Measurements from ENCODE around the gene PPP4C.
"Not testable (repeated sequence)": the region's sequence is repeated elsewhere in the genome, so short reads cannot be mapped to it uniquely, and the experiment has no call there.

PPP4C gene

GRCh38 chr16:30096105-30096861, 20.5 kb downstream of the PPP4C start, which contains the start of gene YPEL3:
YPEL3 (minus strand) TSS chr16:30096213; CDS start chr16:30095482, 731 bp downstream.
- DNase-seq (ENCODE audit: low read depth, low spot score) = peak; percentile 88

- no peak for DNase-seq (ENCODE audit: low read depth, low spot score)
Measured at GRCh38 chr16:30096862-30097563, 21.2 kb downstream of the PPP4C start.

GRCh38 chr16:30104090-30104489, 28.3 kb downstream of the PPP4C start:
- DNase-seq (ENCODE audit: low read depth, low spot score) = peak; percentile 57

- peak; percentile 88 for DNase-seq (ENCODE audit: low read depth, low spot score)
Measured at GRCh38 chr16:30104492-30104891, 28.7 kb downstream of the PPP4C start.

GRCh38 chr16:30108059-30108850, 32.5 kb downstream of the PPP4C start:
- no peak for DNase-seq (ENCODE audit: low read depth, low spot score)

GRCh38 chr16:30110661-30111060, 34.9 kb downstream of the PPP4C start:
- DNase-seq (ENCODE audit: low read depth, low spot score) = no peak

GRCh38 chr16:30112197-30113030, 36.6 kb downstream of the PPP4C start:
- DNase-seq (ENCODE audit: low read depth, low spot score) = peak; percentile 85

- DNase-seq (ENCODE audit: low read depth, low spot score) = no peak
Measured at GRCh38 chr16:30113031-30113710, 37.4 kb downstream of the PPP4C start, which contains the start of gene GDPD3. GDPD3 (minus strand) TSS chr16:30113537; CDS start chr16:30113478, 59 bp downstream.

- no peak for DNase-seq (ENCODE audit: low read depth, low spot score)
Measured at GRCh38 chr16:30113711-30114333, 38.0 kb downstream of the PPP4C start.

GRCh38 chr16:30114411-30114810, 38.6 kb downstream of the PPP4C start:
- DNase-seq (ENCODE audit: low read depth, low spot score) = no peak

- DNase-seq (ENCODE audit: low read depth, low spot score) = not testable (repeated sequence)
Measured at GRCh38 chr16:30114833-30115232, 39.0 kb downstream of the PPP4C start.

GRCh38 chr16:30115238-30115637, 39.4 kb downstream of the PPP4C start:
- no peak for DNase-seq (ENCODE audit: low read depth, low spot score)

GRCh38 chr16:30116291-30117207, 40.8 kb downstream of the PPP4C start:
- no peak for DNase-seq (ENCODE audit: low read depth, low spot score)

GRCh38 chr16:30117768-30118167, 42.0 kb downstream of the PPP4C start:
- peak; percentile 41 for DNase-seq (ENCODE audit: low read depth, low spot score)

GRCh38 chr16:30119428-30119827, 43.6 kb downstream of the PPP4C start:
- no peak for DNase-seq (ENCODE audit: low read depth, low spot score)

GRCh38 chr16:30120340-30121105, 44.7 kb downstream of the PPP4C start:
- DNase-seq (ENCODE audit: low read depth, low spot score) = no peak

- no peak for DNase-seq (ENCODE audit: low read depth, low spot score)
Measured at GRCh38 chr16:30121741-30122571, 46.2 kb downstream of the PPP4C start.
